Activated T-cell treated with anti-CD3 and anti-CD28 coated beads, Interleukin-2, amount 50 U/mL, for 48 hours (primary cell): ENCODE data around the gene PTPRS.

Experiments
- DNase-seq, 2 experiments: peaks; one replicate each; pipeline ENCODE4 v3.0.0-alpha.2; 2020

The PTPRS gene

GRCh38 chr19:5305163-5305562, 35.4 kb downstream of the PTPRS start:
- no peak for DNase-seq

- no peak for DNase-seq
Measured at GRCh38 chr19:5304486-5304885, 36.1 kb downstream of the PTPRS start.

GRCh38 chr19:5303208-5303607, 37.4 kb downstream of the PTPRS start:
- DNase-seq = no peak

- no peak for DNase-seq
Measured at GRCh38 chr19:5302396-5302795, 38.2 kb downstream of the PTPRS start.

GRCh38 chr19:5299137-5299536, 41.5 kb downstream of the PTPRS start:
- DNase-seq = no peak

GRCh38 chr19:5298471-5298901, 42.1 kb downstream of the PTPRS start:
- DNase-seq = no peak

- no peak for DNase-seq
Measured at GRCh38 chr19:5297272-5297669, 43.3 kb downstream of the PTPRS start.

- no peak for DNase-seq
Measured at GRCh38 chr19:5296457-5297271, 43.9 kb downstream of the PTPRS start.

- DNase-seq = no peak
Measured at GRCh38 chr19:5296021-5296420, 44.6 kb downstream of the PTPRS start.

GRCh38 chr19:5294403-5295160, 46.0 kb downstream of the PTPRS start:
- no peak for DNase-seq

GRCh38 chr19:5293612-5294378, 46.8 kb downstream of the PTPRS start:
- DNase-seq = peak in 1 of 2 experiments; percentile 16

- DNase-seq = peak; percentile 68 to 72
Measured at GRCh38 chr19:5292822-5293611, 47.6 kb downstream of the PTPRS start.

GRCh38 chr19:5292453-5292821, 48.2 kb downstream of the PTPRS start:
- DNase-seq = peak in 1 of 2 experiments; percentile 38

GRCh38 chr19:5291588-5292193, 48.9 kb downstream of the PTPRS start:
- DNase-seq = no peak
